ENCODE data around the gene MLXIPL.
"Not testable (repeated sequence)": the region's sequence is repeated elsewhere in the genome, so short reads cannot be mapped to it uniquely, and the experiment has no call there.

The MLXIPL gene

GRCh38 chr7:73623798-73624668 is at the start of gene MLXIPL:
MLXIPL (minus strand) TSS chr7:73624522; CDS start chr7:73624492, 30 bp downstream.
- DNase-seq (ENCODE audit: low read depth, low spot score) = no peak
- no peak within 1 kb of the TSS for H3K27ac ChIP-seq

GRCh38 chr7:73671857-73672445 is 47.6 kb upstream of the MLXIPL start:
- DNase-seq (ENCODE audit: low read depth, low spot score) = no peak

GRCh38 chr7:73671322-73671661 is 47.0 kb upstream of the MLXIPL start:
- DNase-seq (ENCODE audit: low read depth, low spot score) = no peak
- no peak overlapping the region for H3K27ac ChIP-seq

More at GRCh38 chr7:73671857-73672445, 47.6 kb upstream of the MLXIPL start:
- no peak overlapping the region for H3K27ac ChIP-seq

- H3K27ac ChIP-seq = no peak overlapping the region
- DNase-seq (ENCODE audit: low read depth, low spot score) = no peak
These were observed 45.6 kb upstream of the MLXIPL start for GRCh38 chr7:73669858-73670385.

GRCh38 chr7:73669288-73669701 is 45.0 kb upstream of the MLXIPL start:
- no peak overlapping the region for H3K27ac ChIP-seq

GRCh38 chr7:73668886-73669230 is 44.5 kb upstream of the MLXIPL start:
- DNase-seq (ENCODE audit: low read depth, low spot score) = no peak
- H3K27ac ChIP-seq = no peak overlapping the region

More at GRCh38 chr7:73669288-73669701, 45.0 kb upstream of the MLXIPL start:
- no peak for DNase-seq (ENCODE audit: low read depth, low spot score)

- no peak for DNase-seq (ENCODE audit: low read depth, low spot score)
- H3K27ac ChIP-seq = no peak overlapping the region
These were observed 44.0 kb upstream of the MLXIPL start for GRCh38 chr7:73668103-73668885.

GRCh38 chr7:73667344-73668102 is 43.2 kb upstream of the MLXIPL start, which contains the start of gene VPS37D:
VPS37D (plus strand) TSS chr7:73667831; CDS start chr7:73667959, 128 bp downstream.
- H3K27ac ChIP-seq = no peak within 1 kb of the TSS
- DNase-seq (ENCODE audit: low read depth, low spot score) = peak; percentile 18

GRCh38 chr7:73663033-73663432 is 38.7 kb upstream of the MLXIPL start:
- H3K27ac ChIP-seq = no peak overlapping the region
- no peak for DNase-seq (ENCODE audit: low read depth, low spot score)

- not testable (repeated sequence) for DNase-seq (ENCODE audit: low read depth, low spot score); H3K27ac ChIP-seq
These were observed 36.3 kb upstream of the MLXIPL start for GRCh38 chr7:73660594-73660993.

- no peak for DNase-seq (ENCODE audit: low read depth, low spot score)
- no peak overlapping the region for H3K27ac ChIP-seq
These were observed 35.7 kb upstream of the MLXIPL start for GRCh38 chr7:73659983-73660382.

GRCh38 chr7:73655309-73655708 is 31.0 kb upstream of the MLXIPL start:
- not testable (repeated sequence) for DNase-seq (ENCODE audit: low read depth, low spot score); H3K27ac ChIP-seq

GRCh38 chr7:73652541-73652949 is 28.2 kb upstream of the MLXIPL start:
- no peak for DNase-seq (ENCODE audit: low read depth, low spot score)
- no peak overlapping the region for H3K27ac ChIP-seq

- H3K27ac ChIP-seq = no peak overlapping the region
- DNase-seq (ENCODE audit: low read depth, low spot score) = no peak
These were observed 26.2 kb upstream of the MLXIPL start for GRCh38 chr7:73650524-73650923.

- no peak for DNase-seq (ENCODE audit: low read depth, low spot score)
- H3K27ac ChIP-seq = no peak overlapping the region
These were observed 25.3 kb upstream of the MLXIPL start for GRCh38 chr7:73649576-73649975.

- no peak for DNase-seq (ENCODE audit: low read depth, low spot score)
- no peak overlapping the region for H3K27ac ChIP-seq
These were observed 24.4 kb upstream of the MLXIPL start for GRCh38 chr7:73648593-73649332.

GRCh38 chr7:73647725-73648592 is 23.6 kb upstream of the MLXIPL start:
- H3K27ac ChIP-seq = no peak overlapping the region
- no peak for DNase-seq (ENCODE audit: low read depth, low spot score)
